Measurements from ENCODE around the gene KIAA1217. TPM values are rescaled to one million over a fixed set of nuclear protein-coding genes. Genes with fewer than 3 reads are reported as not detected.

The KIAA1217 gene
- total RNA-seq, 1 donor from 2014 or later = 16.2 TPM

- H3K4me1 ChIP-seq (ENCODE audit: control insufficient read depth in 3 of 3, insufficient read depth in 3 of 3, low read length in 3 of 3) = peaks cover 0 to 2% (median 0%) of the 10 kb centered on the region in 3 donors
- no peak overlapping the region for H3K27ac ChIP-seq (ENCODE audit: low read depth, low read length)
- H3K9me3 ChIP-seq (ENCODE audit: control insufficient read depth in 3 of 3, low read length in 3 of 3) = no peaks in the 10 kb centered on the region
- no peak overlapping the region for H3K4me3 ChIP-seq (ENCODE audit: low read length in 3 of 3)
- H3K27me3 ChIP-seq (ENCODE audit: control insufficient read depth in 3 of 3, insufficient read depth in 3 of 3, low read length in 3 of 3) = no peaks in the 10 kb centered on the region
- H3K9ac ChIP-seq (ENCODE audit: low read depth in 1 of 3, low read length in 3 of 3) = no peak overlapping the region
- H3K36me3 ChIP-seq (ENCODE audit: control insufficient read depth in 3 of 3, insufficient read depth in 3 of 3, low read length in 3 of 3) = peaks cover 0 to 5% (median 0%) of the 10 kb centered on the region in 3 donors
Measured at GRCh38 chr10:24397662-24398061, 188.7 kb downstream of the KIAA1217 start.

DNA sequence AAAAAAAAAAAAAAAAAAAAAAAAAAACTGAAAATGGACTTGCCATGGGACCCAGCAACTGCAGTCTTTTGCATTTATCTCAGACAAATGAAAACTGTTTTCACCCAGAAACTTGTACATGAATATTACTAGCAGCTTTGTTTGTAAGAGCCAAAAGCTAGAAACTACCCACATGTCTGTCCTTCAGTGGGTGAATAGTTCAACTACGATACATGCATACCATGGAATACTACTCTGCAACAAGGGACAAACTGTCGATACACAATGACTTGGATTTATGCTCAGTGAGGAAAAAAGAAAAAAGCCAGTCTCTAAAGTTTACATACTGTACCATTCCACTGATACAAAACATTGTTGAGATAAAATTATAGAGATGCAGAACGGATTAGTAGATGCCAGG lies 195.6 kb downstream of the KIAA1217 start:
- H3K4me3 ChIP-seq (ENCODE audit: low read length in 3 of 3) = no peak overlapping the region
- no peaks in the 10 kb centered on the region for H3K9me3 ChIP-seq (ENCODE audit: control insufficient read depth in 3 of 3, low read length in 3 of 3)
- H3K36me3 ChIP-seq (ENCODE audit: control insufficient read depth in 3 of 3, insufficient read depth in 3 of 3, low read length in 3 of 3) = peaks cover 0 to 2% (median 0%) of the 10 kb centered on the region in 3 donors
- H3K4me1 ChIP-seq (ENCODE audit: control insufficient read depth in 3 of 3, insufficient read depth in 3 of 3, low read length in 3 of 3) = peaks cover 10 to 29% (median 22%) of the 10 kb centered on the region in 3 donors
- H3K27me3 ChIP-seq (ENCODE audit: control insufficient read depth in 3 of 3, insufficient read depth in 3 of 3, low read length in 3 of 3) = no peaks in the 10 kb centered on the region
- no peak overlapping the region for H3K9ac ChIP-seq (ENCODE audit: low read depth in 1 of 3, low read length in 3 of 3)
- no peak overlapping the region for H3K27ac ChIP-seq (ENCODE audit: low read depth, low read length)

DNA sequence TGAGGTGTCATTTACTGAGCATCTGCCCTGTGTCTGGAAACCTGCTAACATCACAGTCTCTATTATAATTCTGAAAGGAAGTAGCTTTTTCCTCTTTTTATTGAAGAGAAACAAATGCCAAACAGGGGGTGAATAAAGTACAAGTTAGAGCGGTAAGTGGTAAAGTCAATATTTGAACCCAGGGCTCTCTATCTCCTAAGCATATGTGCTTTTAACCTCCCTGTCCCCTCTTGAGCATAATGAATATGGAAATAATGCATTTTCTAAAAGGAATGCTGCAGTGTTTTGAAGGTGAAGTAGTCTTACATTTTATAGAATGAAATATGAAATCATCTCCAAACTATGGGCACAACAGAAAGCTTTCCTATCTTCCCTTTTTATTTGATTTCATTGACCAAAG lies 196.7 kb downstream of the KIAA1217 start:
- Histone ChIP-seq H3K36me3 (ENCODE audit: control insufficient read depth in 3 of 3, insufficient read depth in 3 of 3, low read length in 3 of 3) (no peaks in the 10 kb centered on the region), H3K4me3 (ENCODE audit: low read length in 3 of 3) (no peak overlapping the region), H3K9ac (ENCODE audit: low read depth in 1 of 3, low read length in 3 of 3) (no peak overlapping the region), H3K27ac (ENCODE audit: low read depth, low read length) (peak overlapping the region; percentile 85), H3K9me3 (ENCODE audit: control insufficient read depth in 3 of 3, low read length in 3 of 3) (no peaks in the 10 kb centered on the region), H3K27me3 (ENCODE audit: control insufficient read depth in 3 of 3, insufficient read depth in 3 of 3, low read length in 3 of 3) (no peaks in the 10 kb centered on the region), H3K4me1 (ENCODE audit: control insufficient read depth in 3 of 3, insufficient read depth in 3 of 3, low read length in 3 of 3) (peaks cover 11 to 30% (median 22%) of the 10 kb centered on the region in 3 donors)

- H3K27ac ChIP-seq (ENCODE audit: low read depth, low read length) = peak overlapping the region; percentile 85
- H3K4me3 ChIP-seq (ENCODE audit: low read length in 3 of 3) = no peak overlapping the region
- no peaks in the 10 kb centered on the region for H3K9me3 ChIP-seq (ENCODE audit: control insufficient read depth in 3 of 3, low read length in 3 of 3)
- no peaks in the 10 kb centered on the region for H3K27me3 ChIP-seq (ENCODE audit: control insufficient read depth in 3 of 3, insufficient read depth in 3 of 3, low read length in 3 of 3)
- no peaks in the 10 kb centered on the region for H3K36me3 ChIP-seq (ENCODE audit: control insufficient read depth in 3 of 3, insufficient read depth in 3 of 3, low read length in 3 of 3)
- H3K4me1 ChIP-seq (ENCODE audit: control insufficient read depth in 3 of 3, insufficient read depth in 3 of 3, low read length in 3 of 3) = peaks cover 15 to 36% (median 22%) of the 10 kb centered on the region in 3 donors
- no peak overlapping the region for H3K9ac ChIP-seq (ENCODE audit: low read depth in 1 of 3, low read length in 3 of 3)
Measured at GRCh38 chr10:24406809-24407483, 198.0 kb downstream of the KIAA1217 start.

DNA sequence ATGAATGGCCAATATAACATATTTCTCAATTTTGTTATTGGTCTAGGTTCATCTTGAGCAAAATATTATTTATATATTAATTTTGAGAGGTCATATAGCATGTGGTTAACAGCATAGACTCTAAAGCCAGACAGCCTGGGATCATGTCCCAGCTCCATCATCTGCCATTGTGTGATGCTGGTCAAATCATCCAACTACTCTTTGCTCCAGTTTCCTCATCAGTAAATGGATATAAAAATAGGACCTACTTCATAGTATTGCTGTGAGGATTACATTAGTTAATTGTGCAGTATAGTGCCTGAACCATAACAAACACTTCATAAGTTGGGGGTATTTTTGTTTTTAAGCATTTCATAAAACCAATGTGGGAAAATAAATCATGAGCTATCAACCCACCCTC lies 199.0 kb downstream of the KIAA1217 start:
- Histone ChIP-seq H3K9ac (ENCODE audit: low read depth in 1 of 3, low read length in 3 of 3) (no peak overlapping the region), H3K27ac (ENCODE audit: low read depth, low read length) (peak overlapping the region; percentile 85), H3K4me1 (ENCODE audit: control insufficient read depth in 3 of 3, insufficient read depth in 3 of 3, low read length in 3 of 3) (peaks cover 20 to 42% (median 28%) of the 10 kb centered on the region in 3 donors), H3K27me3 (ENCODE audit: control insufficient read depth in 3 of 3, insufficient read depth in 3 of 3, low read length in 3 of 3) (no peaks in the 10 kb centered on the region), H3K4me3 (ENCODE audit: low read length in 3 of 3) (no peak overlapping the region), H3K9me3 (ENCODE audit: control insufficient read depth in 3 of 3, low read length in 3 of 3) (no peaks in the 10 kb centered on the region), H3K36me3 (ENCODE audit: control insufficient read depth in 3 of 3, insufficient read depth in 3 of 3, low read length in 3 of 3) (no peaks in the 10 kb centered on the region)

GRCh38 chr10:24408365-24408764 lies 199.4 kb downstream of the KIAA1217 start:
- Histone ChIP-seq H3K27me3 (ENCODE audit: control insufficient read depth in 3 of 3, insufficient read depth in 3 of 3, low read length in 3 of 3) (no peaks in the 10 kb centered on the region), H3K27ac (ENCODE audit: low read depth, low read length) (peak overlapping the region; percentile 85), H3K9ac (ENCODE audit: low read depth in 1 of 3, low read length in 3 of 3) (no peak overlapping the region), H3K9me3 (ENCODE audit: control insufficient read depth in 3 of 3, low read length in 3 of 3) (no peaks in the 10 kb centered on the region), H3K4me3 (ENCODE audit: low read length in 3 of 3) (no peak overlapping the region), H3K36me3 (ENCODE audit: control insufficient read depth in 3 of 3, insufficient read depth in 3 of 3, low read length in 3 of 3) (no peaks in the 10 kb centered on the region), H3K4me1 (ENCODE audit: control insufficient read depth in 3 of 3, insufficient read depth in 3 of 3, low read length in 3 of 3) (peaks cover 20 to 42% (median 28%) of the 10 kb centered on the region in 3 donors)

- no peak overlapping the region for H3K4me3 ChIP-seq (ENCODE audit: low read length in 3 of 3)
- H3K36me3 ChIP-seq (ENCODE audit: control insufficient read depth in 3 of 3, insufficient read depth in 3 of 3, low read length in 3 of 3) = no peaks in the 10 kb centered on the region
- no peak overlapping the region for H3K27ac ChIP-seq (ENCODE audit: low read depth, low read length)
- H3K9me3 ChIP-seq (ENCODE audit: control insufficient read depth in 3 of 3, low read length in 3 of 3) = no peaks in the 10 kb centered on the region
- no peak overlapping the region for H3K9ac ChIP-seq (ENCODE audit: low read depth in 1 of 3, low read length in 3 of 3)
- no peaks in the 10 kb centered on the region for H3K27me3 ChIP-seq (ENCODE audit: control insufficient read depth in 3 of 3, insufficient read depth in 3 of 3, low read length in 3 of 3)
- H3K4me1 ChIP-seq (ENCODE audit: control insufficient read depth in 3 of 3, insufficient read depth in 3 of 3, low read length in 3 of 3) = peaks cover 23 to 31% (median 25%) of the 10 kb centered on the region in 3 donors
Measured at GRCh38 chr10:24414597-24414996, 205.7 kb downstream of the KIAA1217 start.

DNA sequence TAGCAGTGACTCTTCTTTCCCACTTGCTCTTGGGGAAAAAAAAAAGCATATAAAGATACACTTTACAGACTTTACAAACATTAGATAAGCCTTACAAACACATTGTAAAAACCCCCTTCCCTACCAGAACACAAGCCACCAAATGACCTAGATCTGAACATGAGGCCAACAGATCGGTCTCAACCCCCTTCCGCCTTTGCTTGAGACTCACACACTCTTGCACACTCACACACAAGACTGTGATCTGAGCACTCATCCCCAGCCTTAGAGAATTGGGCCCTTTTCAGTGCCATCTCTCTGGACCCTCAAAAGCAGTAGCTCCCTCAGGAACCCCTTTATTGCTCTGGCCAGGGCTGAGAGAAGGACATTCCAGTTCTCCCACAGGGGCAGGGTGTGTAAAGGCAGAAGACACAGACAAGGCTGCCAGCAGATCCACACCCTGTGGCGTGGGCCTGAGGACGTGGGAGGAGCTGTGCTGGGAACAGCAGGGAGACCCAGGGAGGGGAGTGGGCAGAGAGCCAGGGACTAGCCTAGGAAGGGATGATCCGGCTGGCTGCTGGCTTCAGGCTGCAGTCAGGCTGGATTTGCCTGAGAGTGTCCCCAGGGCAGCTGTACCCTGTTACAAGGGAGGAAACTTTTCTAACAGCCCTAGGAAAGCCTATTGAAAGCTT lies 206.7 kb downstream of the KIAA1217 start:
- no peaks in the 10 kb centered on the region for H3K27me3 ChIP-seq (ENCODE audit: control insufficient read depth in 3 of 3, insufficient read depth in 3 of 3, low read length in 3 of 3)
- H3K9me3 ChIP-seq (ENCODE audit: control insufficient read depth in 3 of 3, low read length in 3 of 3) = no peaks in the 10 kb centered on the region
- H3K4me1 ChIP-seq (ENCODE audit: control insufficient read depth in 3 of 3, insufficient read depth in 3 of 3, low read length in 3 of 3) = peaks cover 23 to 30% (median 23%) of the 10 kb centered on the region in 3 donors
- H3K27ac ChIP-seq (ENCODE audit: low read depth, low read length) = peak overlapping the region; percentile 63
- H3K4me3 ChIP-seq (ENCODE audit: low read length in 3 of 3) = peak overlapping the region in 2 of 3 donors; percentile 8 to 25
- no peaks in the 10 kb centered on the region for H3K36me3 ChIP-seq (ENCODE audit: control insufficient read depth in 3 of 3, insufficient read depth in 3 of 3, low read length in 3 of 3)
- H3K9ac ChIP-seq (ENCODE audit: low read depth in 1 of 3, low read length in 3 of 3) = peak overlapping the region; percentile 27 to 50 (median 47)

DNA sequence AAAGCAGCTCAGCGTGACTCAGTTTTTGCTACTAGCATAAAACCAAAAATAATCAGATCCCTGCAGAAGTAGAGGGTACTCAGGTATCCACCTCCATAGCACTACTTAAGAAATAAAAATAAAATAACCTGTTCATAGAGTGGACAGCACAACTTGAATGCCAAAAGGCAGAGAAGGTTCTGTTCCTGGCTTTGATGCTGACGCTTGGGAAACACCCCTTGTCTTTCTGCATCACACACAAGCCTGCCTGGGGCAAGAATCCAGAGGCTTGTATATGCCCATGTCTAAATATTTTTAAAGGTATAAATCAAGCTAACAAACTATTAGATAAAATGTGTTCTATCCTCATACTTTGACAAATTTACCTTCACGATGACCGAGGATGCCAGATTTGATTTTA lies 207.3 kb downstream of the KIAA1217 start:
- no peak overlapping the region for H3K27ac ChIP-seq (ENCODE audit: low read depth, low read length)
- no peaks in the 10 kb centered on the region for H3K36me3 ChIP-seq (ENCODE audit: control insufficient read depth in 3 of 3, insufficient read depth in 3 of 3, low read length in 3 of 3)
- no peaks in the 10 kb centered on the region for H3K27me3 ChIP-seq (ENCODE audit: control insufficient read depth in 3 of 3, insufficient read depth in 3 of 3, low read length in 3 of 3)
- H3K4me3 ChIP-seq (ENCODE audit: low read length in 3 of 3) = peak overlapping the region in 1 of 3 donors; percentile 22
- H3K9ac ChIP-seq (ENCODE audit: low read depth in 1 of 3, low read length in 3 of 3) = peak overlapping the region in 1 of 3 donors; percentile 47
- H3K9me3 ChIP-seq (ENCODE audit: control insufficient read depth in 3 of 3, low read length in 3 of 3) = no peaks in the 10 kb centered on the region
- H3K4me1 ChIP-seq (ENCODE audit: control insufficient read depth in 3 of 3, insufficient read depth in 3 of 3, low read length in 3 of 3) = peaks cover 23 to 26% (median 23%) of the 10 kb centered on the region in 3 donors

DNA sequence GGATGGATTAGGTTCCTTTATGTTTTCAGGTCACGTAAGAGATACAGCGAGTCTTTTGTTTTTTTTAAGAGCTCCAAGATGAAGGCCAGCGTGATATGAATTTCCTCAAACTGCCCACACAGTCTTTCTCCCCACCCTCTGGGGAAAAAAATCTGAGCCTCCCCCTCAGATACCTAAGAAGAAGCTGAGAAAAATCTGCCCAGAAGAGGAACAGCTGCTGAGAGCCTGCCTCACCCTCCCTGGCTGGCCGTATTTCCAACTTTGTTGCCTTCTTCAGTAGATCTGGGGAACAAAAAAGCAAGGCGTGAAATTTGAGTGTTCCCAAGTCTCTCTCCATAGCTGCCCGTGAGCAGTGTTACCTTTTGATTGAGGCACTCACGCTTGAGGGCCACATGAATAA lies 208.1 kb downstream of the KIAA1217 start:
- H3K36me3 ChIP-seq (ENCODE audit: control insufficient read depth in 3 of 3, insufficient read depth in 3 of 3, low read length in 3 of 3) = no peaks in the 10 kb centered on the region
- H3K4me3 ChIP-seq (ENCODE audit: low read length in 3 of 3) = no peak overlapping the region
- no peaks in the 10 kb centered on the region for H3K9me3 ChIP-seq (ENCODE audit: control insufficient read depth in 3 of 3, low read length in 3 of 3)
- no peak overlapping the region for H3K9ac ChIP-seq (ENCODE audit: low read depth in 1 of 3, low read length in 3 of 3)
- no peak overlapping the region for H3K27ac ChIP-seq (ENCODE audit: low read depth, low read length)
- no peaks in the 10 kb centered on the region for H3K27me3 ChIP-seq (ENCODE audit: control insufficient read depth in 3 of 3, insufficient read depth in 3 of 3, low read length in 3 of 3)
- H3K4me1 ChIP-seq (ENCODE audit: control insufficient read depth in 3 of 3, insufficient read depth in 3 of 3, low read length in 3 of 3) = peaks cover 20 to 23% (median 22%) of the 10 kb centered on the region in 3 donors

All from skeletal muscle tissue (tissue), 4 donors.